Breast epithelium (tissue), 4 donors: Measurements from ENCODE around the gene CDH4. TPM values are rescaled to one million over a fixed set of nuclear protein-coding genes. Genes with fewer than 3 reads are reported as not detected.

Experiments used
- DNase-seq, 2 donors: peaks; one replicate each; pipeline ENCODE4 v3.0.0-alpha.2; 2019; ENCODE audit warnings: low spot score in 2 of 2
- H3K27ac ChIP-seq, 2 donors: fragments of 200-600 bp; sonication (generic) in 1 of 2; one replicate each; pipeline ENCODE4 v1.5.1; 2016 to 2019; ENCODE audit warnings: mild to moderate bottlenecking in 1 of 2
- H3K27me3 ChIP-seq, 2 donors: fragments of 200-600 bp; sonication (generic) in 1 of 2; one replicate each; pipeline versions ENCODE4 v1.5.1 to v1.6.0; 2017 to 2019; ENCODE audit warnings: control low read depth in 1 of 2, mild to moderate bottlenecking in 1 of 2
- H3K36me3 ChIP-seq: fragments of 200-600 bp; one replicate; pipeline ENCODE4 v1.5.1; 2019
- H3K4me1 ChIP-seq, 2 donors: fragments of 200-600 bp; sonication (generic); one replicate each; pipeline ENCODE4 v1.5.1; 2016 to 2019; ENCODE audit warnings: control low read depth in 1 of 2
- H3K4me3 ChIP-seq, 3 donors: fragments of 200-600 bp; sonication (generic); 1 replicate in 2 of 3; 2 replicates in 1 of 3; pipeline ENCODE4 v1.5.1; 2016 to 2019; ENCODE audit warnings: mild to moderate bottlenecking in 3 of 3, moderate library complexity in 2 of 3
- H3K9me3 ChIP-seq, 2 donors: fragments of 200-600 bp; sonication (generic) in 1 of 2; one replicate each; pipeline ENCODE4 v1.5.1; 2016 to 2019; ENCODE audit warnings: control low read depth in 1 of 2
- CTCF ChIP-seq, 3 donors: fragments of 450-650 bp; IDR thresholded peaks; one replicate each; pipeline ENCODE4 v1.5.1; 2016 to 2017; ENCODE audit warnings: antibody characterized with exemption in 3 of 3, mild to moderate bottlenecking in 3 of 3, moderate library complexity in 3 of 3
- POLR2A ChIP-seq: fragments of 450-650 bp; IDR thresholded peaks from one replicate; pipeline ENCODE4 v1.6.1; 2016; ENCODE audit warnings: antibody characterized with exemption, mild to moderate bottlenecking, moderate library complexity
- POLR2AphosphoS5 ChIP-seq, 3 donors: sonication (generic); formaldehyde crosslinking; IDR thresholded peaks; one replicate each; pipeline ENCODE4 v1.6.1; 2017; ENCODE audit warnings: antibody characterized with exemption in 3 of 3
- intact Hi-C: fragments of 100-400 bp; cut with DNase I; formaldehyde crosslinking; loops from one replicate; pipeline ENCODE4 v1.15.1; 2023; ENCODE audit warnings: low total_unique reads
- total RNA-seq, 3 donors: library from RNA; depleted of rRNA; stranded (reverse); fragments of >200 nt; gene quantifications; one replicate each; pipeline ENCODE4 v1.1.0, GENCODE V29; 2016

Gene CDH4
- total RNA-seq, 3 donors from 2014 or later = under 0.01 TPM; not detected in 2

- Histone ChIP-seq H3K4me3 (no peak overlapping the region), H3K9me3 (peaks cover 0 to under 1% of the 10 kb centered on the region in 2 donors), H3K27me3 (no peaks in the 10 kb centered on the region), H3K4me1 (no peaks in the 10 kb centered on the region), H3K27ac (no peak overlapping the region), H3K36me3 (no peaks in the 10 kb centered on the region)
- intact Hi-C loops = no loop called here
- peak in 1 of 2 donors; percentile 50 for DNase-seq
- no peak for TF ChIP-seq POLR2A
- TF ChIP-seq POLR2AphosphoS5 (IDR thresholded peaks at IDR 0.05) = no peak
- no peak for TF ChIP-seq CTCF (IDR thresholded peaks at IDR 0.05)
Measured at GRCh38 chr20:61934716-61935530, 682.9 kb downstream of the CDH4 start.

DNA sequence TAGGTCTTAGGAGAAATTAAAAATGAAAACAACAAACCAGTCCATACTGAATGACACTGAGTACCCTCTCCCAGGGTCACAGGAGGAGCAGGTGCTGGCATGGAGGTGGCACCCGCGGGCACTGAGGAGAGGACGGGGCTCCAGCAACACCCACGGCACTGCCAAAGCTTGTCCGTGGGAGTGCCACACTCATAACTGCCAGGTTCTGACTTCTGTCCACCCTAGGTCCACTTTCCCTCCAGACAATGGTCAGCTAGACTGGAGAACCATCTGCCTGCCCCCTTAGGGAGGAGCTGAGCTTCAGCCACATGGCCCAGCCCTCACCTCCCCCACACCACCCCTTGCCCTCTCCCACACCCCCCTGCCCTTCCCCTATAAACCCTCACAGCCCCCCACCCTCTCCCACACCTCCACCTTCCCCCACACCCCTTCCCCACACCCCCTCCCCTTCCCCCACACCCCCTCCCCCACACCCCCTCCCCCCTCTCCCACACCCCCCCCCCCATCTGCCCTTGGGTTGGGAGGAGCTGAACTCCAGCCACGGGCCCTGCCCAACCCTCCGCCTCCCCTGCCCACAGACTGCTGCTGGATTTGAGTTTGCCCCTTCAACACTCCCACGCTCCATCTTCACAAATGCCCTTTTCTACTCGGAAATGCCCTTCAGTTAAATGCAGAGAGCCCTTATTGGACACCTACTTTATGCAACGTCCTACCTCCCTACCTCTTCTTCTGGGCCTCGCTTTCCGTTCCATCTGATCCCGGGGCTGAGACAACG, 684.1 kb downstream of the CDH4 start:
- Histone ChIP-seq H3K4me3 (no peak overlapping the region), H3K27ac (no peak overlapping the region), H3K4me1 (no peaks in the 10 kb centered on the region), H3K27me3 (no peaks in the 10 kb centered on the region), H3K9me3 (no peaks in the 10 kb centered on the region), H3K36me3 (no peaks in the 10 kb centered on the region)
- no peak for TF ChIP-seq POLR2A
- TF ChIP-seq CTCF (IDR thresholded peaks at IDR 0.05) = no peak
- no peak for TF ChIP-seq POLR2AphosphoS5 (IDR thresholded peaks at IDR 0.05)
- peak in 1 of 2 donors; percentile 28 for DNase-seq
- intact Hi-C loops = no loop called here

- H3K27me3 ChIP-seq = no peaks in the 10 kb centered on the region
- peak in 1 of 2 donors; percentile 45 for DNase-seq
- H3K36me3 ChIP-seq = no peaks in the 10 kb centered on the region
- H3K9me3 ChIP-seq = no peaks in the 10 kb centered on the region
- H3K27ac ChIP-seq = no peak overlapping the region
- TF ChIP-seq POLR2AphosphoS5 (IDR thresholded peaks at IDR 0.05) = no peak
- no peak for TF ChIP-seq CTCF (IDR thresholded peaks at IDR 0.05)
- no peak for TF ChIP-seq POLR2A
- no peaks in the 10 kb centered on the region for H3K4me1 ChIP-seq
- intact Hi-C loops = no loop called here
- no peak overlapping the region for H3K4me3 ChIP-seq
Measured at GRCh38 chr20:61936701-61937131, 684.7 kb downstream of the CDH4 start.

DNA sequence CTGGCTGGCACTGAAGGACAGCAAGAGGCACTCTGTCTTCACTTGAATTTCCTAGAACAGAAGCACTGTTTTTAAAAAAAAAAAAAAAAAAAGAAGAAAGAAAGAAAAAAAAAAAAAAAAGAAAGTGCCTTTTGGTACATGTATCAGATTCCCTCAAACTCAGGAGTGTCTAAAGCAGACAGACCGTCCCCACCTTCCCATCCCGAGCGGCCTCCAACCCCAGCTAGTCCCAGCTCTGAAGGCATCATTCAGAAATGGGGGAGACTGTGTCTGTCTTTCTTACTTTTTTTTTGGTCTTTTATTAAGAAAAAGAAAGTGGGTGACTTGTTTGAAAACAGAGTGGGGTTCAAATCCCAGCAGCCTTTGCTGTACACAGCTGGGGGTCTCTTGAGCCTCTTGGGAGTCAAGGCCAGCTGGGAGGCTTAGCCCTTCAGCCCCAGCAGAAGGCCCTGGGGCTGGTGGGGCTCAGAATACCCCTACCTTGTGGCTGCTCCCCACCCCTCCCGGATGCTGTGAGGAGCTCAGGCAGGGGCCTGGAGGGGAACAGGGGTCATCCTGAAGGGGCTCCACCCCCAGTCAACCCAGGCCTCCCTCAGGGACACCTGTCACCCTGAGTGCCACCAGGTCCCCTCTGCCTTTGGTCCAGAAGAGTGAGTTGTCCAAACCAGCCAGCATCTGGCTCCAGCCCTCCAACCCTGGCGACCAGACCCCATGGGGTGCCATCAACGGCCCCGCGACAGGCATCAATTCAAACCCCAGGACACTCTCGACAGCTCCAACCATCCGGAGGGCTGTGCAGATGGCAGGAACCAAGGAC, 685.3 kb downstream of the CDH4 start:
- H3K4me3 ChIP-seq = no peak overlapping the region
- no peaks in the 10 kb centered on the region for H3K9me3 ChIP-seq
- intact Hi-C loops = no loop called here
- H3K4me1 ChIP-seq = no peaks in the 10 kb centered on the region
- H3K36me3 ChIP-seq = no peaks in the 10 kb centered on the region
- H3K27me3 ChIP-seq = no peaks in the 10 kb centered on the region
- peak in 1 of 2 donors; percentile 41 for DNase-seq
- no peak overlapping the region for H3K27ac ChIP-seq
- no peak for TF ChIP-seq CTCF (IDR thresholded peaks at IDR 0.05)
- no peak for TF ChIP-seq POLR2A
- no peak for TF ChIP-seq POLR2AphosphoS5 (IDR thresholded peaks at IDR 0.05)
